GM12878 (cell line): ENCODE data around the gene DAD1. TPM values are rescaled to one million over a fixed set of nuclear protein-coding genes. Genes with fewer than 3 reads are reported as not detected.

Experiments
- ATAC-seq: fragments of 200-7000 bp; cut with Tn5 transposase; 3 replicates; pipeline ENCODE4 v1.9.1; 2020; ENCODE audit warnings: mild to moderate bottlenecking, moderate library complexity
- BruUV-seq: library from RNA; stranded (reverse); fragments of 400-500 nt; replicated peaks from 2 replicates; lab custom pipeline; 2021; lab: Mats Ljungman, UMichigan
- CTCF ChIA-PET: fragments of 300-600 bp; sonication (Branson Sonifier 250); formaldehyde crosslinking; extraction: SDS; loops from one replicate; lab custom pipeline; 2021; ENCODE audit warnings: inconsistent platforms; lab: Yijun Ruan, JAX
- POLR2A ChIA-PET: fragments of 350-600 bp; formaldehyde crosslinking; extraction: SDS; loops from one replicate; lab custom pipeline; 2021; ENCODE audit warnings: inconsistent platforms; lab: Charles Lee
- RAD21 ChIA-PET: fragments of 300-600 bp; sonication (Branson Sonifier 250); formaldehyde crosslinking; loops from one replicate; lab custom pipeline; 2023; ENCODE audit warnings: antibody characterized with exemption; ENCODE audit not compliant: unreplicated experiment; lab: Charles Lee
- SMC1A ChIA-PET: fragments of 300-600 bp; sonication (Branson Sonifier 250); formaldehyde crosslinking; loops from one replicate; lab custom pipeline; 2023; ENCODE audit not compliant: unreplicated experiment, uncharacterized antibody; lab: Charles Lee
- DNase-seq: peaks from one replicate; pipeline ENCODE4 v3.0.0-alpha.2; 2011; ENCODE audit warnings: low read depth, low spot score
- FAIRE-seq: peaks from 3 replicates; lab custom pipeline; 2011; peaks lifted over from hg19 to GRCh38; lab: Jason Lieb, UNC
- H2AFZ ChIP-seq: 2 replicates; pipeline ENCODE4 v1.6.0; 2011; ENCODE audit warnings: low read depth, low read length, control low read depth; ENCODE audit not compliant: control insufficient read depth
- H3K27ac ChIP-seq: 2 replicates; pipeline ENCODE4 v1.5.1; 2011; ENCODE audit warnings: control low read depth; ENCODE audit not compliant: control insufficient read depth, insufficient read depth
- H3K27me3 ChIP-seq, 2 experiments: replicated peaks in 1 of 2; 2 replicates each; pipeline versions ENCODE4 v1.6.0 to v1.6.1; 2011; ENCODE audit warnings: low read length in 1 of 2; ENCODE audit not compliant: control insufficient read depth in 2 of 2, insufficient read depth in 2 of 2
- H3K36me3 ChIP-seq, 2 experiments: 2 replicates each; pipeline ENCODE4 v1.5.1; 2011; ENCODE audit warnings: low read length in 1 of 2; ENCODE audit not compliant: control insufficient read depth in 2 of 2, insufficient read depth in 2 of 2
- H3K4me1 ChIP-seq: 2 replicates; pipeline ENCODE4 v1.6.1; 2011; ENCODE audit warnings: mild to moderate bottlenecking, low read length, moderate library complexity, mixed read lengths; ENCODE audit not compliant: control insufficient read depth, insufficient read depth
- H3K4me2 ChIP-seq: 2 replicates; pipeline ENCODE4 v1.6.0; 2011; ENCODE audit warnings: control low read depth; ENCODE audit not compliant: control insufficient read depth, insufficient read depth
- H3K4me3 ChIP-seq: fragments of 200-600 bp; sonication (generic); 2 replicates; pipeline ENCODE4 v1.5.1; 2016
- H3K79me2 ChIP-seq: 2 replicates; pipeline ENCODE4 v1.6.0; 2011; ENCODE audit warnings: low read length; ENCODE audit not compliant: control insufficient read depth, insufficient read depth
- H3K9ac ChIP-seq: 2 replicates; pipeline ENCODE4 v1.8.0; 2011; ENCODE audit warnings: low read length, control low read depth, mixed read lengths; ENCODE audit not compliant: control insufficient read depth, insufficient read depth
- H3K9me3 ChIP-seq: replicated peaks from 3 replicates; pipeline ENCODE4 v1.5.1; 2011; ENCODE audit warnings: mild to moderate bottlenecking, low read length; ENCODE audit not compliant: control insufficient read depth, insufficient read depth
- H4K20me1 ChIP-seq: 2 replicates; pipeline ENCODE4 v1.6.0; 2011; ENCODE audit not compliant: control insufficient read depth, insufficient read depth
- SMC3 ChIP-seq: IDR thresholded peaks from 2 replicates; pipeline ENCODE4 v1.6.1; 2011; ENCODE audit warnings: low read length, improper control_type of control experiment, borderline replicate concordance
- USF2 ChIP-seq: IDR thresholded peaks from 2 replicates; pipeline ENCODE4 v1.6.1; 2011; ENCODE audit warnings: low read depth, low read length, improper control_type of control experiment, borderline replicate concordance
- WGBS: methylation state at CpG from one replicate; pipeline ENCODE4 v1.1.6; 2016; ENCODE audit warnings: low lambda C conversion rate; ENCODE audit not compliant: insufficient replicate concordance, insufficient coverage; ENCODE audit errors: missing lambda C conversion rate; 5-methylcytosine and 5-hydroxymethylcytosine counted together
- in situ Hi-C: fragments of 300-500 bp; cut with MboI; formaldehyde crosslinking; loops from 9 replicates; pipeline ENCODE4 v1.14.3; 2018; ENCODE audit warnings: mixed read lengths
- intact Hi-C: fragments of 100-400 bp; cut with micrococcal nuclease; formaldehyde crosslinking; loops from one replicate; pipeline ENCODE4 v1.14.2; 2022; ENCODE audit not compliant: unreplicated experiment
- polyA plus RNA-seq, 11 experiments: library from polyadenylated mRNA; depleted of rRNA in 4 of 11; unstranded in 6 of 11; stranded (reverse) in 5 of 11; fragments of >200 nt; fragmentation: Nextera tagmentation in 4 of 11; fragmentation: Illumina TruSeq in 1 of 11; extraction: Ambion mirVana in 4 of 11; extraction: Trizol in 1 of 11; gene quantifications; 1 replicate in 1 of 11; 2 replicates in 10 of 11; pipeline versions ENCODE4 v1.2.1 to v1.2.3, GENCODE V29; 2011 to 2016; ENCODE audit warnings: inconsistent platforms in 2 of 11, missing spikeins in 2 of 11, low read depth in 1 of 11
- total RNA-seq, 4 experiments: library from RNA; depleted of rRNA in 3 of 4; stranded (reverse); fragments of >200 nt in 3 of 4; fragmentation: Illumina TruSeq in 1 of 4; extraction: Trizol in 1 of 4; gene quantifications; 2 replicates each; pipeline versions ENCODE4 v1.2.1 to v1.2.3, GENCODE V29; 2013 to 2021
- TF ChIP-seq, protein P1 (sequence below), 3 experiments: IDR thresholded peaks in 2 of 3; conservative IDR thresholded peaks in 1 of 3; 2 replicates each; pipeline ENCODE4 v1.5.1; 2011; ENCODE audit warnings: low read depth in 3 of 3, low read length in 3 of 3, mild to moderate bottlenecking in 3 of 3, control low read depth in 2 of 3, moderate library complexity in 2 of 3, inconsistent platforms in 1 of 3, mixed read lengths in 1 of 3; ENCODE audit not compliant: control insufficient read depth in 2 of 3, insufficient read depth in 1 of 3; ENCODE audit errors: extremely low read depth in 1 of 3

DAD1 gene
- total and polyA plus RNA-seq, 10 of the 15 experiments (the other 5 are each of a cell fraction or from before 2014, with no cell fraction given): 161 to 920 (median 319) TPM

DNA sequence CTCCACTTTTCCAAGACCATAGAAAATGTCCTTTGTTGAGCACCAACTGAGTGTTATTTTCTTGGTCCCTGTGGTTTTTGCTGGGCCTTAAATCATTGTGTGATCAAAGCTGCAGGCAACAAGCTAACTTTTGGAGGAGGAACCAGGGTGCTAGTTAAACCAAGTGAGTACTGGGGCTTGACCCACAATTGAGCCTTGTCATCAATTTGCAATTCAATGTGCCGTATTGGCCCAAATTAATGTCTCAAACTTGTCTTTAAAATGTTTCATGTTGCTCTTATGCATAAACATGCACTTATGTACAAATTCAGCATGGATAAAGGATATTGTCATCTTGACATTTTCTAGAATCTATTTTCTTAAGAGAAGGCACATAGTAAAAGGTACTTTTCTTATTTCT, 62.3 kb downstream of the DAD1 start:
- Histone ChIP-seq H3K9ac (no peak overlapping the region), H3K4me1 (peaks cover 77% of the 10 kb centered on the region), H2AFZ (no peak overlapping the region)
- WGBS: 0% methylated on average over 1 of the region's 1 CpG
- ChIA-PET RAD21 (interaction anchor here (0.8 to 1.6 kb wide), 5 partner anchors 8 to 29 kb away, joined by 3 to 4 read pairs (median 3); no protein-coding TSS in a partner anchor), POLR2A (interaction anchor here (0.9 to 12.2 kb wide), 4 partner anchors 12 to 28 kb away, joined by 3 to 339 read pairs (median 4); no protein-coding TSS in a partner anchor)
- DNase-seq: no peak
- intact Hi-C loops: no loop called here
- in situ Hi-C loops: no loop called here
- TF ChIP-seq SMC3 (no peak), USF2 (no peak)
- TF ChIP-seq, protein P1, sequence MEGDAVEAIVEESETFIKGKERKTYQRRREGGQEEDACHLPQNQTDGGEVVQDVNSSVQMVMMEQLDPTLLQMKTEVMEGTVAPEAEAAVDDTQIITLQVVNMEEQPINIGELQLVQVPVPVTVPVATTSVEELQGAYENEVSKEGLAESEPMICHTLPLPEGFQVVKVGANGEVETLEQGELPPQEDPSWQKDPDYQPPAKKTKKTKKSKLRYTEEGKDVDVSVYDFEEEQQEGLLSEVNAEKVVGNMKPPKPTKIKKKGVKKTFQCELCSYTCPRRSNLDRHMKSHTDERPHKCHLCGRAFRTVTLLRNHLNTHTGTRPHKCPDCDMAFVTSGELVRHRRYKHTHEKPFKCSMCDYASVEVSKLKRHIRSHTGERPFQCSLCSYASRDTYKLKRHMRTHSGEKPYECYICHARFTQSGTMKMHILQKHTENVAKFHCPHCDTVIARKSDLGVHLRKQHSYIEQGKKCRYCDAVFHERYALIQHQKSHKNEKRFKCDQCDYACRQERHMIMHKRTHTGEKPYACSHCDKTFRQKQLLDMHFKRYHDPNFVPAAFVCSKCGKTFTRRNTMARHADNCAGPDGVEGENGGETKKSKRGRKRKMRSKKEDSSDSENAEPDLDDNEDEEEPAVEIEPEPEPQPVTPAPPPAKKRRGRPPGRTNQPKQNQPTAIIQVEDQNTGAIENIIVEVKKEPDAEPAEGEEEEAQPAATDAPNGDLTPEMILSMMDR (IDR thresholded peaks at IDR 0.05 in 2 of 3, conservative IDR thresholded peaks at IDR 0.05 in 1 of 3; ENCODE audit: control insufficient read depth in 2 of 3, extremely low read depth in 1 of 3, insufficient read depth in 1 of 3, low read depth in 3 of 3, low read length in 3 of 3): no peak
- TF ChIP-seq, all 136 proteins: peak for 0
- no TSS peak for BruUV-seq
- H3K27me3 ChIP-seq: no peaks in the 10 kb centered on the region
- H3K79me2 ChIP-seq: peaks cover 65% of the 10 kb centered on the region
- no peak for FAIRE-seq
- peaks cover 0 to 6% of the 10 kb centered on the region in 2 experiments; a peak in 2 of 4 replicates for H3K36me3 ChIP-seq
- H4K20me1 ChIP-seq: no peaks in the 10 kb centered on the region
- no peak for ATAC-seq
- no peak overlapping the region for H3K4me3 ChIP-seq
- H3K4me2 ChIP-seq: peak overlapping the region; percentile 41; the same call in 1 of the 2 replicates
- CTCF ChIA-PET: interaction anchor here (0.9 to 2.8 kb wide), 7 partner anchors 8 to 41 kb away, joined by 3 to 7 read pairs (median 3); no protein-coding TSS in a partner anchor
- no peaks in the 10 kb centered on the region for H3K9me3 ChIP-seq
- H3K27ac ChIP-seq: peak overlapping the region; percentile 20
- SMC1A ChIA-PET: interaction anchor here (0.7 to 12.3 kb wide), 8 partner anchors 8 to 136 kb away, joined by 3 to 399 read pairs (median 4); no protein-coding TSS in a partner anchor
